ENCODE results near the gene ATP8A2.
"Not testable (repeated sequence)": the region's sequence is repeated elsewhere in the genome, so short reads cannot be mapped to it uniquely, and the experiment has no call there.

Gene ATP8A2

GRCh38 chr13:26046639-26047038 is 674.9 kb downstream of the ATP8A2 start:
- DNase-seq (ENCODE audit: low read depth), result no peak

GRCh38 chr13:26047040-26047439 is 675.3 kb downstream of the ATP8A2 start:
- no peak for DNase-seq (ENCODE audit: low read depth)

GRCh38 chr13:26048741-26049140 is 677.0 kb downstream of the ATP8A2 start:
- DNase-seq (ENCODE audit: low read depth), result no peak

- DNase-seq (ENCODE audit: low read depth), result no peak
These were observed 678.9 kb downstream of the ATP8A2 start for GRCh38 chr13:26050568-26051230.

GRCh38 chr13:26051231-26051656 is 679.5 kb downstream of the ATP8A2 start:
- no peak for DNase-seq (ENCODE audit: low read depth)

- no peak for DNase-seq (ENCODE audit: low read depth)
These were observed 680.0 kb downstream of the ATP8A2 start, which contains the start of gene SHISA2 for GRCh38 chr13:26051657-26052311. Gene SHISA2 (minus strand): TSS chr13:26052016. CDS start chr13:26050975, 1,041 bp downstream.

GRCh38 chr13:26052337-26052736 is 680.6 kb downstream of the ATP8A2 start:
- DNase-seq (ENCODE audit: low read depth), result no peak

GRCh38 chr13:26053418-26053980 is 681.7 kb downstream of the ATP8A2 start:
- no peak for DNase-seq (ENCODE audit: low read depth)

GRCh38 chr13:26054896-26055295 is 683.1 kb downstream of the ATP8A2 start:
- DNase-seq (ENCODE audit: low read depth), result no peak

GRCh38 chr13:26058704-26059103 is 686.9 kb downstream of the ATP8A2 start:
- DNase-seq (ENCODE audit: low read depth), result no peak

- no peak for DNase-seq (ENCODE audit: low read depth)
These were observed 688.6 kb downstream of the ATP8A2 start for GRCh38 chr13:26060357-26060756.

- no peak for DNase-seq (ENCODE audit: low read depth)
These were observed 689.5 kb downstream of the ATP8A2 start for GRCh38 chr13:26061256-26061655.

- DNase-seq (ENCODE audit: low read depth), result peak; percentile 78
These were observed 690.2 kb downstream of the ATP8A2 start for GRCh38 chr13:26061947-26062346.

GRCh38 chr13:26062853-26063444 is 691.2 kb downstream of the ATP8A2 start:
- DNase-seq (ENCODE audit: low read depth), result no peak

- not testable (repeated sequence) for DNase-seq (ENCODE audit: low read depth)
These were observed 694.7 kb downstream of the ATP8A2 start for GRCh38 chr13:26066492-26066891.

- DNase-seq (ENCODE audit: low read depth), result no peak
These were observed 695.8 kb downstream of the ATP8A2 start for GRCh38 chr13:26067601-26068000.

GRCh38 chr13:26068372-26068771 is 696.6 kb downstream of the ATP8A2 start:
- not testable (repeated sequence) for DNase-seq (ENCODE audit: low read depth)

GRCh38 chr13:26069642-26070041 is 697.9 kb downstream of the ATP8A2 start:
- DNase-seq (ENCODE audit: low read depth), result not testable (repeated sequence)

GRCh38 chr13:26071691-26072090 is 699.9 kb downstream of the ATP8A2 start:
- no peak for DNase-seq (ENCODE audit: low read depth)

- not testable (repeated sequence) for DNase-seq (ENCODE audit: low read depth)
These were observed 700.6 kb downstream of the ATP8A2 start for GRCh38 chr13:26072335-26072734.

- DNase-seq (ENCODE audit: low read depth), result peak; percentile 24
These were observed 702.9 kb downstream of the ATP8A2 start for GRCh38 chr13:26074706-26075105.
